Measurements from ENCODE around the gene KRT74. TPM values are rescaled to one million over a fixed set of nuclear protein-coding genes. Genes with fewer than 3 reads are reported as not detected.

The KRT74 gene
- total and polyA plus RNA-seq, 2 of the 8 experiments (the other 6 are each of a cell fraction or from before 2014, with no cell fraction given): not detected

- ChIA-PET CTCF (ENCODE audit: partially characterized antibody) (interaction anchor here (0.9 to 5.4 kb wide), 9 partner anchors 11 to 155 kb away, joined by 3 to 27 read pairs (median 4); partner anchors contain the start of gene KRT5), POLR2A (ENCODE audit: partially characterized antibody) (no interaction called here)
- no peak for DNase-seq (ENCODE audit: low read depth in 1 of 2, low spot score in 2 of 2)
- H2BK5ac ChIP-seq (ENCODE audit: low read depth, low read length): no peak overlapping the region
- no peaks in the 10 kb centered on the region for H3K9me3 ChIP-seq (ENCODE audit: insufficient read depth in 2 of 2, low read depth in 1 of 2, low read length in 1 of 2)
- no peaks in the 10 kb centered on the region for H4K20me1 ChIP-seq (replicated peaks in 1 of 2; ENCODE audit: control insufficient read depth in 1 of 2, insufficient read depth in 2 of 2, low read length in 2 of 2)
- H2BK15ac ChIP-seq (ENCODE audit: low read length): no peak overlapping the region
- no peak overlapping the region for H4K8ac ChIP-seq (ENCODE audit: extremely low read depth, insufficient read depth, low read length)
- no peaks in the 10 kb centered on the region for H3K4me1 ChIP-seq (replicated peaks in 1 of 4; ENCODE audit: control insufficient read depth in 3 of 4, insufficient read depth in 4 of 4, low read length in 3 of 4)
- H3K27ac ChIP-seq (ENCODE audit: low read depth, low read length): no peak overlapping the region
- no peak overlapping the region for H2BK20ac ChIP-seq (ENCODE audit: low read length)
- no peak overlapping the region for H3K56ac ChIP-seq (replicated peaks; ENCODE audit: insufficient read length, low read depth, low read length)
- no peak for FAIRE-seq
- H3K23me2 ChIP-seq (ENCODE audit: low read depth, low read length): no peaks in the 10 kb centered on the region
- no peak overlapping the region for H4K91ac ChIP-seq (replicated peaks; ENCODE audit: insufficient read length, low read length)
- no peak overlapping the region for H3K14ac ChIP-seq (ENCODE audit: insufficient read length)
- H4K5ac ChIP-seq (ENCODE audit: insufficient read length, low read depth, low read length): no peak overlapping the region
- no peaks in the 10 kb centered on the region for H3K27me3 ChIP-seq (replicated peaks in 1 of 4; ENCODE audit: control insufficient read depth in 3 of 4, extremely low read depth in 1 of 4, insufficient read depth in 3 of 4, low read length in 3 of 4)
- H2BK12ac ChIP-seq (ENCODE audit: low read depth, low read length): no peak overlapping the region
- H3K4me2 ChIP-seq (ENCODE audit: insufficient read depth in 1 of 2, low read depth in 2 of 2, low read length in 2 of 2): no peak overlapping the region
- no peak overlapping the region for H2AK5ac ChIP-seq (ENCODE audit: low read depth, low read length)
- H3K18ac ChIP-seq (ENCODE audit: extremely low read depth, low read length): no peak overlapping the region
- WGBS, 2 experiments (ENCODE audit: extremely low coverage in 1 of 2, insufficient coverage in 1 of 2, insufficient read length in 1 of 2, insufficient replicate concordance in 2 of 2, low coverage in 1 of 2, low lambda C conversion rate in 2 of 2, missing lambda C conversion rate in 1 of 2): 85% methylated on average over 10 of the region's 10 CpGs; no CpG with 5 or more reads in 1 of the 2 experiments
- H2AFZ ChIP-seq (ENCODE audit: low read length): no peak overlapping the region
- no peak overlapping the region for H3K4ac ChIP-seq (replicated peaks; ENCODE audit: insufficient read length, low read depth, low read length)
- H3K4me3 ChIP-seq (ENCODE audit: extremely low read depth in 1 of 4, insufficient read depth in 2 of 4, low read depth in 3 of 4, low read length in 4 of 4): no peak overlapping the region
- no peak overlapping the region for H2BK120ac ChIP-seq (replicated peaks; ENCODE audit: low read depth, low read length)
- H3K9ac ChIP-seq (replicated peaks in 1 of 4; ENCODE audit: extremely low read depth in 1 of 4, low read depth in 3 of 4, low read length in 3 of 4): no peak overlapping the region
- no peaks in the 10 kb centered on the region for H3K36me3 ChIP-seq (ENCODE audit: control insufficient read depth in 2 of 4, insufficient read depth in 4 of 4, low read length in 3 of 4)
- H3K23ac ChIP-seq (ENCODE audit: insufficient read length): no peak overlapping the region
- no peaks in the 10 kb centered on the region for H3K79me1 ChIP-seq (ENCODE audit: low read depth, low read length)
- no peaks in the 10 kb centered on the region for H3K79me2 ChIP-seq (ENCODE audit: control insufficient read depth in 1 of 2, insufficient read depth in 2 of 2, low read length in 2 of 2)
- TF ChIP-seq, protein P1, sequence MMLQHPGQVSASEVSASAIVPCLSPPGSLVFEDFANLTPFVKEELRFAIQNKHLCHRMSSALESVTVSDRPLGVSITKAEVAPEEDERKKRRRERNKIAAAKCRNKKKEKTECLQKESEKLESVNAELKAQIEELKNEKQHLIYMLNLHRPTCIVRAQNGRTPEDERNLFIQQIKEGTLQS (IDR thresholded peaks at IDR 0.05; ENCODE audit: insufficient read depth, low read depth, low read length): no peak
- TF ChIP-seq RXRA (IDR thresholded peaks at IDR 0.05; ENCODE audit: insufficient read depth, low read depth, low read length) (no peak), USF2 (IDR thresholded peaks at IDR 0.05; ENCODE audit: low read length) (no peak), GABPA (IDR thresholded peaks at IDR 0.05; ENCODE audit: borderline replicate concordance, insufficient read depth, low read length) (no peak), CTCF (IDR thresholded peaks at IDR 0.05; ENCODE audit: control extremely low read depth in 1 of 3, insufficient read depth in 1 of 3, low read depth in 1 of 3, low read length in 3 of 3) (no peak), RFX5 (IDR thresholded peaks at IDR 0.05; ENCODE audit: borderline replicate concordance, low read depth, low read length) (no peak), TEAD4 (IDR thresholded peaks at IDR 0.05; ENCODE audit: low read depth, low read length) (no peak)
Measured at GRCh38 chr12:52533686-52534470, 39.8 kb downstream of the KRT74 start.
